ENCODE measurements around the gene COTL1.
"Not testable (repeated sequence)": the region's sequence is repeated elsewhere in the genome, so short reads cannot be mapped to it uniquely, and the experiment has no call there.

COTL1 gene

DNA sequence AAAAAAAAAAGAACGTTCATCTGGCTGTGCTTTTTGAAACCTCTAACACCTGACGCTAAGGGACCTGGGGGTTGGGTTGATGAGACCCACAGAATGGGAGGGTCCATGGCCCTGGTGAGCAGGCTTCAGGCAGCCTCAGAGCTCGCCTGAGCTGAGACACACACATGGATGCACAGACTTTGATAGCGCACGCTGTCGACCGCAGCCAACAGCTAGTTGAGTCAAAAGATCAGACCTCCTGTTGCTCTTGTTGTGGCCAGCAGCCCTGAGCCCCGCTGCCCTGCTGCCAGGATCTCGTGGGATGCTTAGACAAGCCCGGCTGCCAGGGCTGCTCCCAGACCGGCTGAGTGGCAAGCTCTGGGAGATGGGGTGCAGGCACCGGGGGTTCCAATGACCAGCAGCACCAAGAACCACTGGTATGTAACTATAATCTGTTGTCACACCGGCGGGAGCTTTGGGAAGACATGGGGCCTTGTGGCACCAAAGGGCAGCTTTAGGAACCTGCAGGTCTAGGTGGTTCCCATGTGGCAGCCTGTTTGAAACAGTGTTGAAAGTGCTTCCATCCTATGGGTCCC lies 93.4 kb downstream of the COTL1 start:
- H3K27ac Mint-ChIP-seq, result peak overlapping the region; percentile 54
- peaks cover 6% of the 10 kb centered on the region for H3K36me3 Mint-ChIP-seq (ENCODE audit: low read depth)
- peaks cover 14% of the 10 kb centered on the region for H3K9me3 Mint-ChIP-seq
- peaks cover 7% of the 10 kb centered on the region for H3K27me3 Mint-ChIP-seq (ENCODE audit: low read depth, poor library complexity)
- TF ChIP-seq, protein P1, sequence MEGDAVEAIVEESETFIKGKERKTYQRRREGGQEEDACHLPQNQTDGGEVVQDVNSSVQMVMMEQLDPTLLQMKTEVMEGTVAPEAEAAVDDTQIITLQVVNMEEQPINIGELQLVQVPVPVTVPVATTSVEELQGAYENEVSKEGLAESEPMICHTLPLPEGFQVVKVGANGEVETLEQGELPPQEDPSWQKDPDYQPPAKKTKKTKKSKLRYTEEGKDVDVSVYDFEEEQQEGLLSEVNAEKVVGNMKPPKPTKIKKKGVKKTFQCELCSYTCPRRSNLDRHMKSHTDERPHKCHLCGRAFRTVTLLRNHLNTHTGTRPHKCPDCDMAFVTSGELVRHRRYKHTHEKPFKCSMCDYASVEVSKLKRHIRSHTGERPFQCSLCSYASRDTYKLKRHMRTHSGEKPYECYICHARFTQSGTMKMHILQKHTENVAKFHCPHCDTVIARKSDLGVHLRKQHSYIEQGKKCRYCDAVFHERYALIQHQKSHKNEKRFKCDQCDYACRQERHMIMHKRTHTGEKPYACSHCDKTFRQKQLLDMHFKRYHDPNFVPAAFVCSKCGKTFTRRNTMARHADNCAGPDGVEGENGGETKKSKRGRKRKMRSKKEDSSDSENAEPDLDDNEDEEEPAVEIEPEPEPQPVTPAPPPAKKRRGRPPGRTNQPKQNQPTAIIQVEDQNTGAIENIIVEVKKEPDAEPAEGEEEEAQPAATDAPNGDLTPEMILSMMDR (IDR thresholded peaks at IDR 0.05), result no peak
- no peak for DNase-seq
- H3K4me3 Mint-ChIP-seq, result no peak overlapping the region
- peaks cover 53% of the 10 kb centered on the region for H3K4me1 Mint-ChIP-seq

DNA sequence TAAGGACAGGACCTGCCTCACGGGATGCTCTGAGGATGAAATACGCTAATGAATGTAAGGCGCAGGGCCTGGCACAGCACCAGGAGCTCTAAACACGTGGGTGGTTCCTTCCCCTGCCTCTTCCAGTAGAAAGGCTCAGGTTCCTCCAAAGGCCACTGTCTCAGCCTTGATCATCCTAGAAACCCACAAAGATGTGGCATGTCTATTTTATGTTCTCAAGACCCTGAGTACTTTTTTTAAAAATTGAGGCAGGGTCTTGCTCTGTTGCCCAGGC lies 96.4 kb downstream of the COTL1 start:
- Mint-ChIP-seq H3K36me3 (ENCODE audit: low read depth) (no peaks in the 10 kb centered on the region), H3K4me1 (peaks cover 56% of the 10 kb centered on the region), H3K9me3 (peaks cover 4% of the 10 kb centered on the region), H3K4me3 (no peak overlapping the region), H3K27me3 (ENCODE audit: low read depth, poor library complexity) (peaks cover 2% of the 10 kb centered on the region), H3K27ac (no peak overlapping the region)
- DNase-seq, result no peak
- TF ChIP-seq, protein P1 (IDR thresholded peaks at IDR 0.05), result no peak

DNA sequence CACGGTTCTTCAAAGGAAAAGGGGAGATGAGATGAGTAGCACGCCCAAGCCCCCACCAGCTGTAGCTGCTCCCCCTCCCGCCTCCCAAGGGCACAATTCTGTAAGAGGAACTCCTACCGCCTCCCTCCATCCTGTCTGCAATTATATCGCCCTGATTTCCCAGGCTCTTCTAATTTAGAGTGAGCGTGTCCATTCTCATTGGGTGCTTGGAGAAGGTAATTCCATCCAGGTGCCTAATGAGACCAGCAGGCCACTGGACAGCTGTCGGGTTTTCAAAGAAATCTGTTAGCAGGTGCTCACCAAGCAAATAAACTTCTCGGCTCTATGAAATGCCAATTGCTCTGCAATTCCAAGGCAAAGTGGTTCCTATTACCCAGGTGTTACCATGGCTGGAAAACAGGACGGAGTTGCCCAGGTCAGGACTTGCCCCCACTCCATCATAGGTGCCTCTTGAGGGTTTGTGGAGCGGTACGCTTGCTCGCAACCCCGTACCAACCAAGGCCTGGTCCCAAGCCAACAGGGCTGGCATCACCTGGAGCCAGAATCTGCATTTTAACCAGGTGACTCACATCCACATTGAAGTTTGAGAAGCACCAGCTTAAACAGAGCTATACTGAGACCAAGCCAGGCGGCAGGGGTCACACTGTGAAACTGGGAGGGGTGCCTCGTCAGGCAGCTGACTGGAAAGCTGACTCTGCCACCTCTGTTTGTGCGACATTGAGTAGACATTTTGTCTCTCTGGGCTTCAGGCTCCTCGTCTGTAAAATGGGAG lies 97.0 kb downstream of the COTL1 start:
- Mint-ChIP-seq H3K4me3 (peak overlapping the region; percentile 14), H3K27ac (no peak overlapping the region), H3K27me3 (ENCODE audit: low read depth, poor library complexity) (peaks cover 2% of the 10 kb centered on the region), H3K36me3 (ENCODE audit: low read depth) (no peaks in the 10 kb centered on the region), H3K9me3 (peaks cover 4% of the 10 kb centered on the region), H3K4me1 (peaks cover 58% of the 10 kb centered on the region)
- TF ChIP-seq, protein P1 (IDR thresholded peaks at IDR 0.05), result no peak
- DNase-seq, result no peak

DNA sequence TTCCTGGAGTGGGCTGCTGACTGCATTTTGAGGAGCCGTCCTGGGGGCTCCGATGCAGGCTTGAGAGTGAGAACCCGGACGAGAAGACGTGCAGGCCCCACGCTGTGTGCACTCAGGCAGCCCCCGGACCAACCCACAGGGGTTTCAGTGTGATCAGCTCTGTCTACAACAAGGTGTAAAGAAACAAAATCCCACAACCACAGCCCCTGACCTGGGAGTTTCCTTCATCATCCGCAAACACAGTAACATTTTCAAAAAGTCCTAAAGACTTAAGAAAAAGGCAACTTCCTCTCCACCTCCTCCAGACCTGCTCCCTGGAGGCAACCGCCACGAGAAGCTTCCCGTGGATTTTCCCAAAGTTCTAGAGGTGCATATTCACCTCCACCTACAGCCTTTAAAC lies 98.0 kb downstream of the COTL1 start:
- H3K4me1 Mint-ChIP-seq, result peaks cover 54% of the 10 kb centered on the region
- peaks cover 6% of the 10 kb centered on the region for H3K27me3 Mint-ChIP-seq (ENCODE audit: low read depth, poor library complexity)
- H3K36me3 Mint-ChIP-seq (ENCODE audit: low read depth), result no peaks in the 10 kb centered on the region
- peak overlapping the region; percentile 79 for H3K27ac Mint-ChIP-seq
- DNase-seq, result no peak
- peak overlapping the region; percentile 37 for H3K4me3 Mint-ChIP-seq
- TF ChIP-seq, protein P1 (IDR thresholded peaks at IDR 0.05), result no peak
- H3K9me3 Mint-ChIP-seq, result peaks cover 4% of the 10 kb centered on the region

DNA sequence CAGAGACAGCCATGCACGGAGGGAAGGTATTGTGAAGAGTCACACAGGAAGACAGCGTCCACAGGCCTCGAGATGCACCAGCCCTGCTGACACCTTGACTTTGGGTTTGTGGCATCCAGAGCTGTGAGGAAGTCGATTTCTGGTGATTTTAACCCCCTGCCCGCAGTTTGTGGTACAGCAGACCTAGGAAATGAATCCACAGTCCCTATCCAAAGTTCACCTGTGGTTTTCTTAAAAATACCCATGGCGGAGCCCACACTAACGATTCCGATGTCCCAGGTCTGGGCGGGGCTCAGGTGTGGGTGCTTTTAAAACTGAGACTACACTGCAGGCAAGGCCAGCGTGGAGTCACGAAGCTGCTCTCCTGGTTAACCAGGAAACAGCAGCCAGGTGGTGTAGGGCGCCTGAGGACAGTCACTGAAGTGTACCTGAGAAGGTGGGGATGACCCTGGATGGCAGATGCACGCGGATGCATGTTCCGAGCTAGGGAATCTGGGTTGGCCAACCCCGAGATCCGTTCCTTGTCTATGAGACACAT lies 99.0 kb downstream of the COTL1 start:
- no peak for DNase-seq
- TF ChIP-seq, protein P1 (IDR thresholded peaks at IDR 0.05), result no peak
- Mint-ChIP-seq H3K27ac (no peak overlapping the region), H3K36me3 (ENCODE audit: low read depth) (no peaks in the 10 kb centered on the region), H3K9me3 (peaks cover 4% of the 10 kb centered on the region), H3K4me1 (peaks cover 63% of the 10 kb centered on the region), H3K4me3 (no peak overlapping the region), H3K27me3 (ENCODE audit: low read depth, poor library complexity) (peaks cover 9% of the 10 kb centered on the region)

DNA sequence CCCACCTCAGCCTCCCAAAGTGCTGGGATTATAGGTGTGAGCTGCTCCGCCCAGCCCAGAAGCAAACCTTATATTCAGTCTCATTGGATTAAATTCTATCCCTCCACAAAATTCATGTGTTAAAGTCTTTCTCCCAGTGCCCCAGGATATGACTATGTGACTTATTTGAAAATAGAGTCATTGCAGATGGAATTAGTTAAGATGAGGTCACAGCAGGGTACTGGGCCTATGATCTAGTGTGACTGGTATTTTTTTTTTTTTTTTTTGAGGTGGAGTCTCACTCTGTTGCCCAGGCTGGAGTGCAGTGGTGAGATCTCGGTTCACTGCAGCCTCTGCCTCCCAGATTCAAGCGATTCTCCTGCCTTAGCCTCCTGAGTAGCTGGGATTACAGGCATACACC lies 99.7 kb downstream of the COTL1 start:
- H3K9me3 Mint-ChIP-seq; DNase-seq; H3K4me3 Mint-ChIP-seq; H3K27ac Mint-ChIP-seq; H3K27me3 Mint-ChIP-seq (ENCODE audit: low read depth, poor library complexity); H3K36me3 Mint-ChIP-seq (ENCODE audit: low read depth): not testable (repeated sequence)
- peaks cover 69% of the 10 kb centered on the region for H3K4me1 Mint-ChIP-seq
